ENCODE measurements around the gene PIAS3.
"Not testable (repeated sequence)": the region's sequence is repeated elsewhere in the genome, so short reads cannot be mapped to it uniquely, and the experiment has no call there.

- TF ChIP-seq HOXD13 (CRISPR knock-in tag; IDR thresholded peaks at IDR 0.05; ENCODE audit: borderline replicate concordance): not testable (repeated sequence)
- TF ChIP-seq, protein P1, sequence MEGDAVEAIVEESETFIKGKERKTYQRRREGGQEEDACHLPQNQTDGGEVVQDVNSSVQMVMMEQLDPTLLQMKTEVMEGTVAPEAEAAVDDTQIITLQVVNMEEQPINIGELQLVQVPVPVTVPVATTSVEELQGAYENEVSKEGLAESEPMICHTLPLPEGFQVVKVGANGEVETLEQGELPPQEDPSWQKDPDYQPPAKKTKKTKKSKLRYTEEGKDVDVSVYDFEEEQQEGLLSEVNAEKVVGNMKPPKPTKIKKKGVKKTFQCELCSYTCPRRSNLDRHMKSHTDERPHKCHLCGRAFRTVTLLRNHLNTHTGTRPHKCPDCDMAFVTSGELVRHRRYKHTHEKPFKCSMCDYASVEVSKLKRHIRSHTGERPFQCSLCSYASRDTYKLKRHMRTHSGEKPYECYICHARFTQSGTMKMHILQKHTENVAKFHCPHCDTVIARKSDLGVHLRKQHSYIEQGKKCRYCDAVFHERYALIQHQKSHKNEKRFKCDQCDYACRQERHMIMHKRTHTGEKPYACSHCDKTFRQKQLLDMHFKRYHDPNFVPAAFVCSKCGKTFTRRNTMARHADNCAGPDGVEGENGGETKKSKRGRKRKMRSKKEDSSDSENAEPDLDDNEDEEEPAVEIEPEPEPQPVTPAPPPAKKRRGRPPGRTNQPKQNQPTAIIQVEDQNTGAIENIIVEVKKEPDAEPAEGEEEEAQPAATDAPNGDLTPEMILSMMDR (tag by site-specific recombination; IDR thresholded peaks at IDR 0.05): not testable (repeated sequence)
Observed at GRCh38 chr1:145812977-145813810, 45.7 kb downstream of the PIAS3 start.

All from HEK293 (cell line).